K562 (cell line): Measurements from ENCODE around the gene ZNF564. TPM values are rescaled to one million over a fixed set of nuclear protein-coding genes. Genes with fewer than 3 reads are reported as not detected.

ENCODE experiments used
- ARHGAP35 ChIP-seq: fragments of 450-650 bp; IDR thresholded peaks from 2 replicates; pipeline ENCODE4 v1.6.1; 2018; ENCODE audit not compliant: partially characterized antibody
- ARNT ChIP-seq, 2 experiments: fragments of 450-650 bp; IDR thresholded peaks; 2 replicates each; pipeline ENCODE4 v1.6.1; 2016; ENCODE audit warnings: mild to moderate bottlenecking in 1 of 2
- CREBBP ChIP-seq: IDR thresholded peaks from one replicate; pipeline ENCODE4 v1.6.1; 2012; ENCODE audit warnings: low read depth, mild to moderate bottlenecking, control low read depth, inconsistent platforms, low read length
- FOXA3 ChIP-seq, 2 experiments: fragments of 450-650 bp in 1 of 2; sonication (generic) in 1 of 2; formaldehyde crosslinking; IDR thresholded peaks in 1 of 2; conservative IDR thresholded peaks in 1 of 2; 2 replicates each; pipeline versions ENCODE4 v1.4.0 to v1.8.0; 2020 to 2022; ENCODE audit warnings: mild to moderate bottlenecking in 2 of 2, missing genetic modification reagents in 1 of 2
- GABPA ChIP-seq: fragments of 200-800 bp; sonication (Bioruptor generic); conservative IDR thresholded peaks from 2 replicates; pipeline ENCODE4 v1.6.1; 2016; ENCODE audit warnings: low read depth, missing genetic modification characterization, missing compliant biosample characterization
- HNRNPLL ChIP-seq: fragments of 200-400 bp; formaldehyde crosslinking; IDR thresholded peaks from 2 replicates; pipeline ENCODE4 v1.6.1; 2017; ENCODE audit warnings: low read length, low read depth, mild to moderate bottlenecking; ENCODE audit not compliant: poor library complexity, severe bottlenecking
- ILF3 ChIP-seq: fragments of 450-650 bp; IDR thresholded peaks from 2 replicates; pipeline ENCODE4 v1.6.1; 2018; ENCODE audit warnings: antibody characterized with exemption, mild to moderate bottlenecking, moderate library complexity, borderline replicate concordance
- NONO ChIP-seq, 2 experiments: fragments of 200-400 bp in 1 of 2; fragments of 450-650 bp in 1 of 2; formaldehyde crosslinking in 1 of 2; IDR thresholded peaks; 2 replicates each; pipeline ENCODE4 v1.6.1; 2017; ENCODE audit warnings: low read depth in 2 of 2, mild to moderate bottlenecking in 2 of 2, moderate library complexity in 2 of 2, low read length in 1 of 2
- PHF21A ChIP-seq: fragments of 450-650 bp; IDR thresholded peaks from 2 replicates; pipeline ENCODE4 v1.6.1; 2017; ENCODE audit warnings: low read depth, borderline replicate concordance
- SNRNP70 ChIP-seq: fragments of 200-400 bp; formaldehyde crosslinking; optimal IDR thresholded peaks from 2 replicates; pipeline ENCODE3; 2017; ENCODE audit warnings: low read depth, low read length
- TEAD4 ChIP-seq, 2 experiments: sonication (generic) in 1 of 2; formaldehyde crosslinking in 1 of 2; IDR thresholded peaks; 2 replicates each; pipeline versions ENCODE4 v1.6.1 to v1.8.0; 2012 to 2022; ENCODE audit warnings: borderline replicate concordance in 1 of 2, inconsistent platforms in 1 of 2, low read length in 1 of 2, mild to moderate bottlenecking in 1 of 2, missing genetic modification reagents in 1 of 2
- TRIM28 ChIP-seq: fragments of 450-650 bp; IDR thresholded peaks from 2 replicates; pipeline ENCODE4 v1.6.1; 2017
- ZNF140 ChIP-seq: fragments of 250-450 bp; sonication (Bioruptor Pico); IDR thresholded peaks from 2 replicates; pipeline ENCODE4 v1.8.0; 2021; ENCODE audit warnings: moderate library complexity, mild to moderate bottlenecking, inconsistent platforms
- ZNF311 ChIP-seq: fragments of 250-450 bp; sonication (Bioruptor Pico); IDR thresholded peaks from 2 replicates; pipeline ENCODE4 v1.4.0; 2020; ENCODE audit warnings: mild to moderate bottlenecking, moderate library complexity
- ZNF57 ChIP-seq: fragments of 450-650 bp; formaldehyde crosslinking; IDR thresholded peaks from 2 replicates; pipeline ENCODE4 v1.4.0; 2020; ENCODE audit warnings: mild to moderate bottlenecking, moderate library complexity
- polyA plus RNA-seq, 8 experiments: library from polyadenylated mRNA; depleted of rRNA in 4 of 8; stranded (reverse) in 5 of 8; unstranded in 3 of 8; fragments of >200 nt; fragmentation: Nextera tagmentation in 2 of 8; fragmentation: Illumina TruSeq in 1 of 8; extraction: Ambion mirVana in 2 of 8; extraction: Trizol in 1 of 8; gene quantifications; 2 replicates each; pipeline versions ENCODE4 v1.2.1 to v1.2.3, GENCODE V29; 2011 to 2014; ENCODE audit warnings: inconsistent platforms in 1 of 8, missing spikeins in 1 of 8
- total RNA-seq, 7 experiments: library from RNA; depleted of rRNA in 6 of 7; stranded (reverse); fragments of >200 nt in 6 of 7; fragmentation: Illumina TruSeq in 2 of 7; extraction: Trizol in 2 of 7; gene quantifications; 2 replicates each; pipeline versions ENCODE4 v1.2.1 to v1.2.3, GENCODE V29; 2011 to 2021; ENCODE audit warnings: low replicate concordance in 1 of 7
- TF ChIP-seq, protein P1 (sequence below): fragments of 450-650 bp; IDR thresholded peaks from 2 replicates; pipeline ENCODE4 v1.6.1; 2017; ENCODE audit warnings: antibody characterized with exemption, mild to moderate bottlenecking
- TF ChIP-seq, protein P2 (sequence below): fragments of 250-450 bp; sonication (Bioruptor Pico); IDR thresholded peaks from 2 replicates; pipeline ENCODE4 v1.4.0; 2020; ENCODE audit warnings: mild to moderate bottlenecking, moderate library complexity
- TF ChIP-seq, protein P3 (sequence below): fragments of 450-650 bp; formaldehyde crosslinking; conservative IDR thresholded peaks from 2 replicates; pipeline ENCODE4 v1.4.0; 2022; ENCODE audit warnings: mild to moderate bottlenecking, missing genetic modification characterization
- TF ChIP-seq, protein P4 (sequence below): sonication (generic); formaldehyde crosslinking; IDR thresholded peaks from 2 replicates; pipeline ENCODE4 v1.8.0; 2022; ENCODE audit warnings: mild to moderate bottlenecking, missing genetic modification reagents

Gene ZNF564
- total and polyA plus RNA-seq, 9 of the 15 experiments (the other 6 are each of a cell fraction or from before 2014, with no cell fraction given) = 1.4 to 8.1 (median 5.6) TPM

DNA sequence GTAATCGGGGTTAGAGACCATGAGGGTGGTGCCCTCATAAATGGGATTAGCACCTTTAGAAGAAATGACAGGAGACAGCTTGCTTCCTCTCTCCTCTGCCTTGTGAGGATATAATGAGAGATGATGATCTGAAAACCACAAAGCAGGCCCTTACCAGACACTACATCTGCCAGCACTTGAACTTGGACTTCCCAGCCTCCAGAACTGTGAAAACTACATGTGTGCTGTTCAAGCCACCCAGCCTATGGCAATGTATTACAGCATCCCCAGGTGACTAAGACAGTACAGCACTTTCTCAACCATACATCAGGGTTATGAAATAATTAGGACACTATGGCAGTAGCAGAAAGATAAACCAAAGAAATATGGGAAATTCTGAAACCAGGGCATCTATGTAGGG lies 7.4 kb downstream of the ZNF564 start (continued):
- TF ChIP-seq SNRNP70 (no peak), ZNF57 (CRISPR knock-in tag) (no peak), CREBBP (no peak), ILF3 (no peak), PHF21A (no peak), ZNF140 (CRISPR knock-in tag) (no peak), HNRNPLL (no peak), ARHGAP35 (no peak), GABPA (tag) (no peak), ZNF311 (CRISPR knock-in tag) (no peak), TEAD4 (IDR thresholded peaks at IDR 0.05; ENCODE audit: low read length) (peak; percentile 37; the same call in 1 of the 2 replicates), TEAD4 (CRISPR knock-in tag; IDR thresholded peaks at IDR 0.05; ENCODE audit: borderline replicate concordance) (no peak), TRIM28 (peak; percentile 84), FOXA3 (CRISPR knock-in tag; conservative IDR thresholded peaks at IDR 0.05 in 1 of 2, IDR thresholded peaks at IDR 0.05 in 1 of 2) (peak in 1 of 2 experiments; percentile 18; a peak in 1 of 4 replicates), NONO (IDR thresholded peaks at IDR 0.05; ENCODE audit: low read depth in 2 of 2, low read length in 1 of 2) (0 out of 4 replicates have a peak, but pooled peaks of 1 of the 2 experiments have one; percentile 7), ARNT (IDR thresholded peaks at IDR 0.05) (no peak)
- TF ChIP-seq, protein P1, sequence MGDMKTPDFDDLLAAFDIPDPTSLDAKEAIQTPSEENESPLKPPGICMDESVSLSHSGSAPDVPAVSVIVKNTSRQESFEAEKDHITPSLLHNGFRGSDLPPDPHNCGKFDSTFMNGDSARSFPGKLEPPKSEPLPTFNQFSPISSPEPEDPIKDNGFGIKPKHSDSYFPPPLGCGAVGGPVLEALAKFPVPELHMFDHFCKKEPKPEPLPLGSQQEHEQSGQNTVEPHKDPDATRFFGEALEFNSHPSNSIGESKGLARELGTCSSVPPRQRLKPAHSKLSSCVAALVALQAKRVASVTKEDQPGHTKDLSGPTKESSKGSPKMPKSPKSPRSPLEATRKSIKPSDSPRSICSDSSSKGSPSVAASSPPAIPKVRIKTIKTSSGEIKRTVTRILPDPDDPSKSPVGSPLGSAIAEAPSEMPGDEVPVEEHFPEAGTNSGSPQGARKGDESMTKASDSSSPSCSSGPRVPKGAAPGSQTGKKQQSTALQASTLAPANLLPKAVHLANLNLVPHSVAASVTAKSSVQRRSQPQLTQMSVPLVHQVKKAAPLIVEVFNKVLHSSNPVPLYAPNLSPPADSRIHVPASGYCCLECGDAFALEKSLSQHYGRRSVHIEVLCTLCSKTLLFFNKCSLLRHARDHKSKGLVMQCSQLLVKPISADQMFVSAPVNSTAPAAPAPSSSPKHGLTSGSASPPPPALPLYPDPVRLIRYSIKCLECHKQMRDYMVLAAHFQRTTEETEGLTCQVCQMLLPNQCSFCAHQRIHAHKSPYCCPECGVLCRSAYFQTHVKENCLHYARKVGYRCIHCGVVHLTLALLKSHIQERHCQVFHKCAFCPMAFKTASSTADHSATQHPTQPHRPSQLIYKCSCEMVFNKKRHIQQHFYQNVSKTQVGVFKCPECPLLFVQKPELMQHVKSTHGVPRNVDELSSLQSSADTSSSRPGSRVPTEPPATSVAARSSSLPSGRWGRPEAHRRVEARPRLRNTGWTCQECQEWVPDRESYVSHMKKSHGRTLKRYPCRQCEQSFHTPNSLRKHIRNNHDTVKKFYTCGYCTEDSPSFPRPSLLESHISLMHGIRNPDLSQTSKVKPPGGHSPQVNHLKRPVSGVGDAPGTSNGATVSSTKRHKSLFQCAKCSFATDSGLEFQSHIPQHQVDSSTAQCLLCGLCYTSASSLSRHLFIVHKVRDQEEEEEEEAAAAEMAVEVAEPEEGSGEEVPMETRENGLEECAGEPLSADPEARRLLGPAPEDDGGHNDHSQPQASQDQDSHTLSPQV = peak; percentile 29; the same call in 1 of the 2 replicates
- TF ChIP-seq, protein P2, sequence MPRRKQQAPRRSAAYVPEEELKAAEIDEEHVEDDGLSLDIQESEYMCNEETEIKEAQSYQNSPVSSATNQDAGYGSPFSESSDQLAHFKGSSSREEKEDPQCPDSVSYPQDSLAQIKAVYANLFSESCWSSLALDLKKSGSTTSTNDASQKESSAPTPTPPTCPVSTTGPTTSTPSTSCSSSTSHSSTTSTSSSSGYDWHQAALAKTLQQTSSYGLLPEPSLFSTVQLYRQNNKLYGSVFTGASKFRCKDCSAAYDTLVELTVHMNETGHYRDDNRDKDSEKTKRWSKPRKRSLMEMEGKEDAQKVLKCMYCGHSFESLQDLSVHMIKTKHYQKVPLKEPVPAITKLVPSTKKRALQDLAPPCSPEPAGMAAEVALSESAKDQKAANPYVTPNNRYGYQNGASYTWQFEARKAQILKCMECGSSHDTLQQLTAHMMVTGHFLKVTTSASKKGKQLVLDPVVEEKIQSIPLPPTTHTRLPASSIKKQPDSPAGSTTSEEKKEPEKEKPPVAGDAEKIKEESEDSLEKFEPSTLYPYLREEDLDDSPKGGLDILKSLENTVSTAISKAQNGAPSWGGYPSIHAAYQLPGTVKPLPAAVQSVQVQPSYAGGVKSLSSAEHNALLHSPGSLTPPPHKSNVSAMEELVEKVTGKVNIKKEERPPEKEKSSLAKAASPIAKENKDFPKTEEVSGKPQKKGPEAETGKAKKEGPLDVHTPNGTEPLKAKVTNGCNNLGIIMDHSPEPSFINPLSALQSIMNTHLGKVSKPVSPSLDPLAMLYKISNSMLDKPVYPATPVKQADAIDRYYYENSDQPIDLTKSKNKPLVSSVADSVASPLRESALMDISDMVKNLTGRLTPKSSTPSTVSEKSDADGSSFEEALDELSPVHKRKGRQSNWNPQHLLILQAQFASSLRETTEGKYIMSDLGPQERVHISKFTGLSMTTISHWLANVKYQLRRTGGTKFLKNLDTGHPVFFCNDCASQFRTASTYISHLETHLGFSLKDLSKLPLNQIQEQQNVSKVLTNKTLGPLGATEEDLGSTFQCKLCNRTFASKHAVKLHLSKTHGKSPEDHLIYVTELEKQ (CRISPR knock-in tag) = no peak
- TF ChIP-seq, protein P3, sequence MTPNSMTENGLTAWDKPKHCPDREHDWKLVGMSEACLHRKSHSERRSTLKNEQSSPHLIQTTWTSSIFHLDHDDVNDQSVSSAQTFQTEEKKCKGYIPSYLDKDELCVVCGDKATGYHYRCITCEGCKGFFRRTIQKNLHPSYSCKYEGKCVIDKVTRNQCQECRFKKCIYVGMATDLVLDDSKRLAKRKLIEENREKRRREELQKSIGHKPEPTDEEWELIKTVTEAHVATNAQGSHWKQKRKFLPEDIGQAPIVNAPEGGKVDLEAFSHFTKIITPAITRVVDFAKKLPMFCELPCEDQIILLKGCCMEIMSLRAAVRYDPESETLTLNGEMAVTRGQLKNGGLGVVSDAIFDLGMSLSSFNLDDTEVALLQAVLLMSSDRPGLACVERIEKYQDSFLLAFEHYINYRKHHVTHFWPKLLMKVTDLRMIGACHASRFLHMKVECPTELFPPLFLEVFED = no peak
- TF ChIP-seq, protein P4, sequence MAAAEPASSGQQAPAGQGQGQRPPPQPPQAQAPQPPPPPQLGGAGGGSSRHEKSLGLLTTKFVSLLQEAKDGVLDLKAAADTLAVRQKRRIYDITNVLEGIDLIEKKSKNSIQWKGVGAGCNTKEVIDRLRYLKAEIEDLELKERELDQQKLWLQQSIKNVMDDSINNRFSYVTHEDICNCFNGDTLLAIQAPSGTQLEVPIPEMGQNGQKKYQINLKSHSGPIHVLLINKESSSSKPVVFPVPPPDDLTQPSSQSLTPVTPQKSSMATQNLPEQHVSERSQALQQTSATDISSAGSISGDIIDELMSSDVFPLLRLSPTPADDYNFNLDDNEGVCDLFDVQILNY = no peak
